ENCODE results near the gene DLG5.

GRCh38 chr10:77792155-77792554 lies 134.4 kb downstream of the DLG5 start:
- TF ChIP-seq TAF1 (IDR thresholded peaks at IDR 0.05; ENCODE audit: borderline replicate concordance, insufficient read depth, low read length) (no peak), POLR2AphosphoS5 (IDR thresholded peaks at IDR 0.05; ENCODE audit: low read depth, low read length) (no peak), REST (IDR thresholded peaks at IDR 0.05; ENCODE audit: insufficient read depth in 1 of 2, low read depth in 2 of 2, low read length in 2 of 2) (no peak), SIN3A (IDR thresholded peaks at IDR 0.05; ENCODE audit: borderline replicate concordance, insufficient read depth, low read length) (no peak)

Measured in PFSK-1 (cell line).